ENCODE data around the gene SPART. TPM values are rescaled to one million over a fixed set of nuclear protein-coding genes. Genes with fewer than 3 reads are reported as not detected.
"Not testable (repeated sequence)": the region's sequence is repeated elsewhere in the genome, so short reads cannot be mapped to it uniquely, and the experiment has no call there.

SPART gene
- polyA plus RNA-seq, 4 donors = 75.7 to 93.7 (median 85.6) TPM

GRCh38 chr13:36323951-36324566 is 22.1 kb downstream of the SPART start:
- no peak for DNase-seq (ENCODE audit: low read depth in 4 of 4, low spot score in 3 of 4)

- no peak for DNase-seq (ENCODE audit: low read depth in 4 of 4, low spot score in 3 of 4)
Observed at GRCh38 chr13:36323408-36323807, 22.8 kb downstream of the SPART start.

- not testable (repeated sequence) for DNase-seq (ENCODE audit: low read depth in 4 of 4, low spot score in 3 of 4)
Observed at GRCh38 chr13:36319793-36320192, 26.4 kb downstream of the SPART start.

GRCh38 chr13:36313047-36313969 is 32.9 kb downstream of the SPART start:
- no peak for DNase-seq (ENCODE audit: low read depth in 4 of 4, low spot score in 3 of 4)

GRCh38 chr13:36310417-36311108 is 35.6 kb downstream of the SPART start:
- no peak for DNase-seq (ENCODE audit: low read depth in 4 of 4, low spot score in 3 of 4)

- DNase-seq (ENCODE audit: low read depth in 4 of 4, low spot score in 3 of 4) = no peak
Observed at GRCh38 chr13:36302289-36302688, 43.9 kb downstream of the SPART start.

- not testable (repeated sequence) for DNase-seq (ENCODE audit: low read depth in 4 of 4, low spot score in 3 of 4)
Observed at GRCh38 chr13:36299469-36299868, 46.7 kb downstream of the SPART start.

GRCh38 chr13:36298535-36299068 is 47.6 kb downstream of the SPART start:
- no peak for DNase-seq (ENCODE audit: low read depth in 4 of 4, low spot score in 3 of 4)

- peak; percentile 54 to 64 (median 60) for DNase-seq (ENCODE audit: low read depth in 4 of 4, low spot score in 3 of 4)
Observed at GRCh38 chr13:36297366-36298338, 48.5 kb downstream of the SPART start, which contains the start of gene CCDC169. Gene CCDC169 (minus strand): TSS chr13:36297814. CDS start chr13:36297719, 95 bp downstream.

GRCh38 chr13:36294096-36294495 is 52.1 kb downstream of the SPART start:
- no peak for DNase-seq (ENCODE audit: low read depth in 4 of 4, low spot score in 3 of 4)

GRCh38 chr13:36293497-36293896 is 52.7 kb downstream of the SPART start:
- DNase-seq (ENCODE audit: low read depth in 4 of 4, low spot score in 3 of 4) = no peak

GRCh38 chr13:36288794-36289391 is 57.3 kb downstream of the SPART start:
- no peak for DNase-seq (ENCODE audit: low read depth in 4 of 4, low spot score in 3 of 4)

GRCh38 chr13:36286006-36286405 is 60.2 kb downstream of the SPART start:
- DNase-seq (ENCODE audit: low read depth in 4 of 4, low spot score in 3 of 4) = no peak

- peak in 2 of 4 donors; percentile 18 to 28 for DNase-seq (ENCODE audit: low read depth in 4 of 4, low spot score in 3 of 4)
Observed at GRCh38 chr13:36282821-36283432, 63.3 kb downstream of the SPART start.

GRCh38 chr13:36275190-36276002 is 70.8 kb downstream of the SPART start:
- peak in 3 of 4 donors; percentile 40 to 54 (median 45) for DNase-seq (ENCODE audit: low read depth in 4 of 4, low spot score in 3 of 4)

- DNase-seq (ENCODE audit: low read depth in 4 of 4, low spot score in 3 of 4) = no peak
Observed at GRCh38 chr13:36273431-36273830, 72.8 kb downstream of the SPART start.

GRCh38 chr13:36261976-36262375 is 84.2 kb downstream of the SPART start:
- DNase-seq (ENCODE audit: low read depth in 4 of 4, low spot score in 3 of 4) = no peak

- no peak for DNase-seq (ENCODE audit: low read depth in 4 of 4, low spot score in 3 of 4)
Observed at GRCh38 chr13:36261011-36261410, 85.2 kb downstream of the SPART start.

All from right renal pelvis (tissue), 4 donors.